Hematopoietic multipotent progenitor cell treated with erythropoietin and hydrocortisone succinate and interleukin-3 and kit ligand, for 4 days (in vitro differentiated cells): ENCODE results near the gene KCTD6.
"Not testable (repeated sequence)": the region's sequence is repeated elsewhere in the genome, so short reads cannot be mapped to it uniquely, and the experiment has no call there.

Experiments used
- DNase-seq: peaks from one replicate; pipeline ENCODE4 v3.0.0-alpha.2; 2015

KCTD6 gene

GRCh38 chr3:58527440-58527839 lies 35.5 kb downstream of the KCTD6 start:
- not testable (repeated sequence) for DNase-seq

GRCh38 chr3:58528629-58529028 lies 36.7 kb downstream of the KCTD6 start:
- DNase-seq, result no peak

GRCh38 chr3:58529516-58530353 lies 37.8 kb downstream of the KCTD6 start:
- peak; percentile 53 for DNase-seq

GRCh38 chr3:58530354-58530865 lies 38.5 kb downstream of the KCTD6 start:
- DNase-seq, result no peak

- no peak for DNase-seq
Observed at GRCh38 chr3:58531555-58531954, 39.7 kb downstream of the KCTD6 start.

- DNase-seq, result no peak
Observed at GRCh38 chr3:58531956-58532355, 40.1 kb downstream of the KCTD6 start.

GRCh38 chr3:58532794-58533220 lies 40.9 kb downstream of the KCTD6 start:
- peak; percentile 89 for DNase-seq

GRCh38 chr3:58534592-58535494 lies 42.9 kb downstream of the KCTD6 start:
- no peak for DNase-seq

GRCh38 chr3:58535531-58536500 lies 43.9 kb downstream of the KCTD6 start:
- DNase-seq, result peak; percentile 62

- DNase-seq, result no peak
Observed at GRCh38 chr3:58536501-58537411, 44.9 kb downstream of the KCTD6 start, which contains the start of gene ACOX2. Gene ACOX2, minus strand, starts transcription at chr3:58537190. Its CDS starts 2,084 bp downstream, at chr3:58535106.

GRCh38 chr3:58537412-58538301 lies 45.8 kb downstream of the KCTD6 start:
- DNase-seq, result no peak

- no peak for DNase-seq
Observed at GRCh38 chr3:58539626-58540025, 47.7 kb downstream of the KCTD6 start.

GRCh38 chr3:58540176-58540858 lies 48.4 kb downstream of the KCTD6 start:
- DNase-seq, result no peak

GRCh38 chr3:58544541-58544940 lies 52.6 kb downstream of the KCTD6 start:
- DNase-seq, result no peak

GRCh38 chr3:58551636-58552180 lies 59.8 kb downstream of the KCTD6 start:
- no peak for DNase-seq
